HEK293T (cell line): Measurements from ENCODE around the gene PARG.

Source experiments
- BHLHE40 ChIP-seq: fragments of 450-650 bp; IDR thresholded peaks from 2 replicates; pipeline ENCODE4 v1.6.1; 2016; ENCODE audit warnings: mild to moderate bottlenecking, moderate library complexity, borderline replicate concordance
- CTBP1 ChIP-seq: fragments of 450-650 bp; IDR thresholded peaks from 2 replicates; pipeline ENCODE4 v1.6.1; 2016; ENCODE audit warnings: borderline replicate concordance
- ELF4 ChIP-seq: fragments of 450-650 bp; IDR thresholded peaks from 2 replicates; pipeline ENCODE4 v1.6.1; 2017; ENCODE audit warnings: antibody characterized with exemption
- FOXK2 ChIP-seq: fragments of 450-650 bp; IDR thresholded peaks from 2 replicates; pipeline ENCODE4 v1.6.1; 2016; ENCODE audit warnings: mild to moderate bottlenecking
- SP1 ChIP-seq: fragments of 450-650 bp; IDR thresholded peaks from 2 replicates; pipeline ENCODE4 v1.6.1; 2017
- SUZ12 ChIP-seq: fragments of 450-650 bp; IDR thresholded peaks from 2 replicates; pipeline ENCODE4 v1.6.1; 2016; ENCODE audit warnings: mild to moderate bottlenecking

GRCh38 chr10:49837685-49838084 is 104.1 kb downstream of the PARG start:
- TF ChIP-seq BHLHE40 (no peak), SUZ12 (no peak), ELF4 (no peak), CTBP1 (no peak), FOXK2 (no peak), SP1 (no peak)
